Breast epithelium (tissue), 3 donors: ENCODE results near the gene PHIP.

Experiments used
- CTCF ChIP-seq, 3 donors: fragments of 450-650 bp; IDR thresholded peaks; one replicate each; pipeline ENCODE4 v1.5.1; 2016 to 2017; ENCODE audit warnings: antibody characterized with exemption in 3 of 3, mild to moderate bottlenecking in 3 of 3, moderate library complexity in 3 of 3
- POLR2AphosphoS5 ChIP-seq, 3 donors: sonication (generic); formaldehyde crosslinking; IDR thresholded peaks; one replicate each; pipeline ENCODE4 v1.6.1; 2017; ENCODE audit warnings: antibody characterized with exemption in 3 of 3

GRCh38 chr6:78953798-78954197 lies 124.3 kb downstream of the PHIP start:
- TF ChIP-seq CTCF (IDR thresholded peaks at IDR 0.05) (no peak), POLR2AphosphoS5 (IDR thresholded peaks at IDR 0.05) (no peak)
